Lower leg skin (tissue), 4 donors: Measurements from ENCODE around the gene ATP5PD. TPM values are rescaled to one million over a fixed set of nuclear protein-coding genes. Genes with fewer than 3 reads are reported as not detected.

Experiments used
- DNase-seq, 2 donors: peaks; one replicate each; pipeline ENCODE4 v3.0.0-alpha.2; 2019; ENCODE audit warnings: low spot score in 2 of 2
- H3K4me3 ChIP-seq: fragments of 200-600 bp; sonication (generic); 2 replicates; pipeline ENCODE4 v1.5.1; 2017; ENCODE audit warnings: mild to moderate bottlenecking, low read depth; ENCODE audit not compliant: poor library complexity, severe bottlenecking
- POLR2A ChIP-seq, 2 donors: fragments of 450-650 bp; IDR thresholded peaks; one replicate each; pipeline ENCODE4 v1.6.1; 2016 to 2017; ENCODE audit warnings: antibody characterized with exemption in 2 of 2, mild to moderate bottlenecking in 1 of 2, moderate library complexity in 1 of 2
- WGBS, 2 donors: methylation state at CpG; one replicate each; pipeline ENCODE4 v1.1.5; 2018; 5-methylcytosine and 5-hydroxymethylcytosine counted together
- intact Hi-C: fragments of 100-400 bp; cut with DNase I; formaldehyde crosslinking; loops from one replicate; pipeline ENCODE4 v1.15.0; 2023; ENCODE audit warnings: low total_unique reads
- total RNA-seq, 4 donors: library from RNA; depleted of rRNA; stranded (reverse); fragments of >200 nt; gene quantifications; one replicate each; pipeline ENCODE4 v1.1.0, GENCODE V29; 2016
- TF ChIP-seq, protein P1 (sequence below), 3 donors: fragments of 450-650 bp; IDR thresholded peaks; one replicate each; pipeline ENCODE4 v1.5.1; 2016; ENCODE audit warnings: antibody characterized with exemption in 3 of 3, mild to moderate bottlenecking in 3 of 3, moderate library complexity in 2 of 3

ATP5PD gene
- total RNA-seq, 4 donors from 2014 or later = 212 to 298 (median 249) TPM

DNA sequence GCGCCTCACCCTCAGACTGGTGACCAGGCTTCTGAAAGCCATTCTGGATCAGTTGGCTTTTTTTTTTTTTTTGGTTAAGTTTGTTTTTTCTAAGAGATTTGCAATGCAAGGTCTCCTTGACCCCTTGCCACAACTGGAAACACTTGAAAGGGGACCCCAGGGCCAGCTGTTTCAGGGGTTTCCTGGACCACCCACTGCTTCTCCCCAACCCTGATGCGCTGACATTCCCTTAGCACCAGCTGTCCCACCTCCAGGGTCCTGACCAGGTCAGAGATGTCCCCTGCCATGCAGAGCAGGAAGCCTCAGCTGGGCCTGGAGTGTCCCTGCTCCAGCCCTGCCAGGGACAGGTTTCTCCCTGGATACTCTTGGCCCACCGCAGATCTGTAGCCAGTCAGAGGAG, 42.4 kb downstream of the ATP5PD start:
- intact Hi-C loops = no loop called here
- 91 to 92% methylated on average over 3 of the region's 3 CpGs for WGBS, 2 donors
- no peak for TF ChIP-seq POLR2A (IDR thresholded peaks at IDR 0.05)
- TF ChIP-seq, protein P1, sequence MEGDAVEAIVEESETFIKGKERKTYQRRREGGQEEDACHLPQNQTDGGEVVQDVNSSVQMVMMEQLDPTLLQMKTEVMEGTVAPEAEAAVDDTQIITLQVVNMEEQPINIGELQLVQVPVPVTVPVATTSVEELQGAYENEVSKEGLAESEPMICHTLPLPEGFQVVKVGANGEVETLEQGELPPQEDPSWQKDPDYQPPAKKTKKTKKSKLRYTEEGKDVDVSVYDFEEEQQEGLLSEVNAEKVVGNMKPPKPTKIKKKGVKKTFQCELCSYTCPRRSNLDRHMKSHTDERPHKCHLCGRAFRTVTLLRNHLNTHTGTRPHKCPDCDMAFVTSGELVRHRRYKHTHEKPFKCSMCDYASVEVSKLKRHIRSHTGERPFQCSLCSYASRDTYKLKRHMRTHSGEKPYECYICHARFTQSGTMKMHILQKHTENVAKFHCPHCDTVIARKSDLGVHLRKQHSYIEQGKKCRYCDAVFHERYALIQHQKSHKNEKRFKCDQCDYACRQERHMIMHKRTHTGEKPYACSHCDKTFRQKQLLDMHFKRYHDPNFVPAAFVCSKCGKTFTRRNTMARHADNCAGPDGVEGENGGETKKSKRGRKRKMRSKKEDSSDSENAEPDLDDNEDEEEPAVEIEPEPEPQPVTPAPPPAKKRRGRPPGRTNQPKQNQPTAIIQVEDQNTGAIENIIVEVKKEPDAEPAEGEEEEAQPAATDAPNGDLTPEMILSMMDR (IDR thresholded peaks at IDR 0.05) = no peak

DNA sequence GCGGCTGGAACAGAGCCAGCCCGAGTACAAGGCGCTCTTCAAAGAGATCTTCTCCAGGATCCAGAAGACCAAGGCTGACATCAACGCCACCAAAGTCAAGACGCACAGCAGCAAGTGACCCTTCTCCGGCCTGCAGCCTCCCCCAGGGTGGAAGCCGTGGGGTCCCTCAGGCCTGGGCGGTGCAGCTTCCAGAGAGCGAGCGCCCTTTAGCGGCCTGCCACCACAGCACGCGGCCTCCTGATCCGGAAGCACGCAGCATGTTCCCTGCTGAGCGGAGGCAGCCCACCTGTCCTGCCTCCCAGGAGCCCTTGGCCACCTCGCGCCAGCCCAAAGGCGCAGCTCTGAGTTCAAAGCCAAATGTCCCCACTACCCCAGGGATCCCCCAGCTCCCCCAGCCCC, 42.8 kb downstream of the ATP5PD start:
- no peak for TF ChIP-seq POLR2A (IDR thresholded peaks at IDR 0.05)
- TF ChIP-seq, protein P1 (IDR thresholded peaks at IDR 0.05) = no peak
- intact Hi-C loops = no loop called here
- DNase-seq = no peak

More for the DNA sequence above, 42.4 kb downstream of the ATP5PD start:
- no peak overlapping the region for H3K4me3 ChIP-seq
- no peak for DNase-seq

DNA sequence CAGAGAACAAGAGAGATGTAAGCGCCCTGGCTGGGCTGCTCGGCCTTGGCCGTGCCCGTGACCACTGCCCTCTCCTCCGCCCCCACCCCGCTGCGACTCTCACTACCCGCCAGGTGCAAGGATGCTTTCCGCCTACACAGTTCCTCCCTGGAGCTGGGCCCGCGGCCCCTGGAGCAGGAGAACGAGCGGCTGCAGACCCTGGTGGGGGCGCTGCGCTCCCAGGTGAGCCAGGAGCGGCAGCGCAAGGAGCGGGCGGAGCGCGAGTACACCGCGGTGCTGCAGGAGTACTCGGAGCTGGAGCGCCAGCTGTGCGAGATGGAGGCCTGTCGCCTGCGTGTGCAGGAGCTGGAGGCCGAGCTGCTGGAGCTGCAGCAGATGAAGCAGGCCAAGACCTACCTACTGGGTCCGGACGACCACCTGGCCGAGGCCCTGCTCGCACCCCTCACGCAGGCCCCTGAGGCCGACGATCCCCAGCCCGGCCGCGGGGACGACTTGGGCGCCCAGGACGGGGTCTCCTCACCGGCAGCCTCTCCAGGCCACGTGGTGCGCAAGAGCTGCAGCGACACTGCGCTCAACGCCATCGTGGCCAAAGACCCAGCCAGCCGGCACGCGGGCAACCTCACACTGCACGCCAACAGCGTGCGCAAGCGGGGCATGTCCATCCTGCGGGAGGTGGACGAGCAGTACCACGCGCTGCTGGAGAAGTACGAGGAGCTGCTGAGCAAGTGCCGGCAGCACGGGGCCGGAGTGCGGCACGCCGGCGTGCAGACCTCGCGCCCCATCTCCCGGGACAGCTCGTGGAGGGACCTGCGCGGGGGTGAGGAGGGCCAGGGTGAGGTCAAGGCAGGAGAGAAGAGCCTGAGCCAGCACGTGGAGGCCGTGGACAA, 43.5 kb downstream of the ATP5PD start:
- WGBS, 2 donors = 91% methylated on average over 53 to 76 of the region's 76 CpGs
- intact Hi-C loops = no loop called here
- no peak overlapping the region for H3K4me3 ChIP-seq
- TF ChIP-seq POLR2A (IDR thresholded peaks at IDR 0.05) = no peak
- TF ChIP-seq, protein P1 (IDR thresholded peaks at IDR 0.05) = no peak
- DNase-seq = no peak

More for the DNA sequence above, 42.8 kb downstream of the ATP5PD start:
- no peak overlapping the region for H3K4me3 ChIP-seq
- WGBS, 2 donors = 92 to 94% methylated on average over 18 to 19 of the region's 19 CpGs

DNA sequence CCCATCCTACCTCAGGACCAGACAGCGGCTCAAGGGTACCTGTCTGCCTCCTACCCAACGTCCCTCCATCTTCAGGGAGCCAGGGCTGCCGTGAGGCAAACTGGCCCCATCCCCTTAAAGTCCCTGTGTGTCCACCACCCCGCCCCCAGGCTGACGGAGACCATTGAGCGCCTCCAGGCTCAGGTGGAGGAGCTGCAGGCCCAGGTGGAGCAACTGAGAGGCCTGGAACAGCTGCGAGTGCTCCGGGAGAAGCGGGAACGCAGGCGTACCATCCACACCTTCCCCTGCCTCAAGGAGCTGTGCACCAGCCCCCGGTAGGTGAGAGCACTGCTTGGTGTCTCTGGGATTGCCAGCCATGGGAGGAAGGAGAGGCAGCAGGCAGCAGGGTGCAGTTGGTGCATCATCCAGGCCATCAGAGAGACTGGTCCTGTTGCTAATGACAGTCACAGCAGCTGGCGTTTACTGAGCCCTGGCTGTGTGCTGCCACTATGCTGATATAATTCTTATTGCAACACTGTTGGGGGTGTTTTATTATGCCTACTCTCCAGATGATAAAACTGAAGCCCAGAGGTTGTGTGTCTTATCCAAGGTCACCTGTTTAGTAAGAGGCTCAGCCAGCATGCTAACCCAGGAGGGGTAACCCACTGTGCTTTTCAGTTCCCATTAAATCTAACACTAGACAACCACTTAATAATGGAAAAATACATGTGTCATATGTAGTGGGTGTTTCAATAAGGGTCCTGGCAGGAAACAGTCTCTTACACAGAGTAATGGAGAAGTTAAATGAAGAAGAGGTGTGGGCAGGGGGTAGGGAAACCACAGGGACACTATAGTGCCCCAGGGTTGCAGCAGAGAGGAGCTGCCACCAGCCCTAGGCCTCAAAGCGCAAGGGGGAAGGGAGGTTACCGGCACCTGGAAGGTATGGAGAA, 44.6 kb downstream of the ATP5PD start:
- no peak for TF ChIP-seq POLR2A (IDR thresholded peaks at IDR 0.05)
- TF ChIP-seq, protein P1 (IDR thresholded peaks at IDR 0.05) = no peak
- intact Hi-C loops = no loop called here
- DNase-seq = no peak
- 89 to 92% methylated on average over 14 to 15 of the region's 15 CpGs for WGBS, 2 donors
- H3K4me3 ChIP-seq = no peak overlapping the region

DNA sequence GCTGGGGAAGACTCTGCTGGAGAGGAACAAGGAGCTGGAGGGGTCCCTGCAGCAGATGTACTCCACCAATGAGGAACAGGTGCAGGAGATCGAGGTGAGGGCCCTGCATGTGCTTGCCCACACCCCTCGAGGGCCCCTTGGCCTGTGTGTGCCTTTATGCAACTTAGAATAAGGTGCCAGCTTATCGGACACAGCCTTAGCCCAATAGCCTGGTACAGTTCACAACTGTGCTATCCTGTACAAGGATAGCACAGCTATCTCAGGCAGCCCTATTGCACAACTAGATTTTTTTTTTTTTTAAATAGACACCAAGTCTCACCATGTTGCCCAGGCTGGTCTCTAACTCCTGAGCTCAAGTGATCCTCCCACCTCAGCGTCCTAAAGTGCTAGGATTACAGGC, 47.2 kb downstream of the ATP5PD start:
- H3K4me3 ChIP-seq = no peak overlapping the region
- no peak for DNase-seq
- 69 to 86% methylated on average over 4 of the region's 4 CpGs for WGBS, 2 donors
- intact Hi-C loops = no loop called here
- TF ChIP-seq POLR2A (IDR thresholded peaks at IDR 0.05) = no peak

DNA sequence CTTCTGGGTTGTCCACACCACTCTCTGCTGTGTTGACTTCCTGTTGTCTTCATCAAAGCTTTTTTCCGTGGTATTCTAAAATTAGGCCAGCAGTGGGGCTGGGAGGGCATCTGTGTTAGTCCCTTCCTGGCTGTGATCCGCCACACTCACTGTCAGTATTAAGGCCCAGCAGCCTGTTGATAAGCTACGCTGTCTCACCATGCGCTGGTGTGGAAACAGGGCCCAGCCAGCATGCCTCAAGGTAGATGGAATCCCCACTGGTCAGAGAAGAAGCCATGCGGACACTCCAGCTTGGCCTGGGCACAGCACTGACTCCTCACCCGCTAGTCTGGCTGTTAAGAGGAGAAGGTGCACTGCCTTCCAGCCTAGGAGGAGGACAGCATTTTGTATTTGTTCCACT, 48.0 kb downstream of the ATP5PD start:
- 78 to 88% methylated on average over 6 of the region's 6 CpGs for WGBS, 2 donors
- intact Hi-C loops = no loop called here

More for the DNA sequence above, 48.0 kb downstream of the ATP5PD start:
- TF ChIP-seq, protein P1 (IDR thresholded peaks at IDR 0.05) = no peak
- TF ChIP-seq POLR2A (IDR thresholded peaks at IDR 0.05) = no peak
- H3K4me3 ChIP-seq = no peak overlapping the region
- no peak for DNase-seq
